Measurements from ENCODE around the gene HBQ1.
"Not testable (repeated sequence)": the region's sequence is repeated elsewhere in the genome, so short reads cannot be mapped to it uniquely, and the experiment has no call there.

HBQ1 gene

GRCh38 chr16:200388-200787, 20.1 kb downstream of the HBQ1 start:
- no peak for DNase-seq (ENCODE audit: extremely low read depth in 1 of 2, low read depth in 1 of 2)

- no peak for DNase-seq (ENCODE audit: extremely low read depth in 1 of 2, low read depth in 1 of 2)
Observed at GRCh38 chr16:203246-203645, 23.0 kb downstream of the HBQ1 start.

DNA sequence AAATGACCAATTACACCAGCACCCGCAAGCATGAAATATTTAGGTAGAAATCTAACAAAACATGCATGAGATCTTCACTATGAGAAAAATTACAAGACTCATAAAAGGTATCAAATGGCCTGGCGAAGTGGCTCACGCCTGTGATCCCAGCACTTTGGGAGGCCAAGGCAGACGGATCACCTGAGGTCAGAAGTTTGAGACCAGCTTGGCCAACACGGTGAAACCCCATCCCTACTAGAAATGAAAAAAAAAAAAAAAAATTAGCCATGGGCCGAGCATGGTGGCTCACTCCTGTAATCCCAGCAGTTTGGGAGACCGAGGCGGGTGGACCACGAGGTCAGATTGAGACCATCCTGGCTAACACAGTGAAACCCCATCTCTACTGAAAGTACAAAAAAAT, 23.8 kb downstream of the HBQ1 start:
- DNase-seq (ENCODE audit: extremely low read depth in 1 of 2, low read depth in 1 of 2): not testable (repeated sequence)

DNA sequence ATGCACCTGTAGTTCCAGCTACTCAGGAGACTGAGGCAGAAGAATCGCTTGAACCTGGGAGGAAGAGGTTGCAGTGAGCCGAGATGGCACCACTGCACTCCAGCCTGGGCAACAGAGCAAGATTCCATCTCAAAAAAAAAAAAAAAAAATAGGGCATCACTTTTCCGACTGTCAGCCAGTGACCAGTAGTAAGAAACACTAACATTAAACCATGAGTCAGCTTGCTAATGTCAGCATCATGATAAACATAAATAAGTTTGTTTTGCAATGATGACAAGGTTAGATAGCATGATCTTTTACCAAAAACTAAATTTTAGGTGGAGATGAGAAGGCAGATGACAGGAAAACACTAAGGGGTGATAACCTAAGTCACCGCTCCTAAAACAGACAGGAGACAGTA, 29.1 kb downstream of the HBQ1 start:
- DNase-seq (ENCODE audit: extremely low read depth in 1 of 2, low read depth in 1 of 2): not testable (repeated sequence)

- DNase-seq (ENCODE audit: extremely low read depth in 1 of 2, low read depth in 1 of 2): not testable (repeated sequence)
Observed at GRCh38 chr16:211631-212180, 31.4 kb downstream of the HBQ1 start.

DNA sequence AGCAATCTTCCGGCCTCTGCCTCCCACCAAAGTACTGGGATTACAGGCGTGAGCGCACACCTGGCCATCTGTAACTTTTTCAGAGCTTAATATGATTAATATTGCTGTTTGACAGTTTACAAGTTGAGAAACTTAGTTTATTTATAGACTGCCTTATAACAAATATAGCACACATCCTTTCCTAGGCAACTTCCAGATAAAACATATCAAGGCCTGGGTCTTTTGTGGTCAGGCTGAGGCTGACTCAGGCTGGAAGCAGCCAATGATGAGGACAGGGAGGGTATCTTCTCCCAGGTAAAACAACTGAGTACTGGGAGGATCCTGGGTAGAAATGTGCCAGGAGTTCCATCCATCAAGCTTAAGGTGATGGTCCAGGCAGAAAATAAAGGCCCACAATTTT, 32.7 kb downstream of the HBQ1 start:
- no peak for DNase-seq (ENCODE audit: extremely low read depth in 1 of 2, low read depth in 1 of 2)

DNA sequence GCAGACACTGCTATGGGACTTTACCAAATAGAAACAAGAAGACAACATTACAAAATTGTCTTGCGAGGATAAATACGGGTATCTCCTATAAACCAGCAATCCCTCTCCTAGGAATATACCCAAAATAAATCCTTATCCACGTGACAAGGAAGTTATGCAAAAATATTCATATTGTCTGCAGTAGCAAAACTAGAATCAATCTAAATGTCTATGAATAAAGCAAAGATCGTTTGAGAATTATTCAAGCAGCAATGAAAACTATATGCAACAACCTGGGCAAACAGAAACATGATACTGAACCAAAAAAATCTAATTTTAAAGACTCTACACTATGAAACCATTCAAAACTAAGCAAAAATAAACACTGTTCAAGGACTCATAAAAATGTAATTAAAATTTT, 39.8 kb downstream of the HBQ1 start:
- no peak for DNase-seq (ENCODE audit: extremely low read depth in 1 of 2, low read depth in 1 of 2)

DNA sequence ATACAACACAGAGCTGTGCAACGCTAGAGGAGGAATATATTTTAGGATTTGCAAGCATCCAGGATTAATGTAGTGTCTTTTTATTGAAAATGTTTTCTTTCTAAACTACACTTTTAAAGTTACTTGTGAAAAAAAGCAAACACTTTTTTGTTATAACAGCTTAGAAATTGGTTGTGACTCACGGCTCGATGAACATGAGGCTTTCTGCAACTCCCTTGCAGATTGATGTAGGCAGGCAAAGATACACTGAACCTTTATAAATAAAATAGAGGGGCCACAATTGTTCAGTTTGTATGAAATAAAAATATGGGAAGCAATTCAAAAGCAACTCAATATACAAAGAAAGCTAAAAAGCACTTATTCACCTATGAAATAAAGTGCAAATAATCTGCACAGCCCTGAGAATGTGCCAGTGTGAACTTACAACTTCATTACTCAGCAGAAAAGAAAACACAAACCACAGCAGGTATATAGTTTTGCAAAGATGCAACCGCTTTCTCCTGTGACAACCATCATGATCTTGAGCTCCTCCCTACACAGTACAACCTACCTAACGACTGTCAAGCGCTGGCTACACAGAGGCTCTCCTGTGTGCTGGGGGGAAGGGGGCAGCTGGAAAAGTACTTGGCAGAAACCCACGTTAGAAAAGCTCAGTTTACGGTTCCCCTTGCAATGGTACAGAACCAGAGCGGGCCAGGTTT, 48.0 kb downstream of the HBQ1 start:
- no peak for DNase-seq (ENCODE audit: extremely low read depth in 1 of 2, low read depth in 1 of 2)

GRCh38 chr16:228852-229730, 48.8 kb downstream of the HBQ1 start, which contains the start of gene LUC7L:
TSS of gene LUC7L (minus strand) at chr16:229449. CDS start at chr16:229339, 110 bp downstream.
- peak; percentile 59 to 75 for DNase-seq (ENCODE audit: extremely low read depth in 1 of 2, low read depth in 1 of 2)

- no peak for DNase-seq (ENCODE audit: extremely low read depth in 1 of 2, low read depth in 1 of 2)
Observed at GRCh38 chr16:229731-230281, 49.5 kb downstream of the HBQ1 start.

- not testable (repeated sequence) for DNase-seq (ENCODE audit: extremely low read depth in 1 of 2, low read depth in 1 of 2)
Observed at GRCh38 chr16:230351-230750, 50.1 kb downstream of the HBQ1 start.

Measured in activated CD8-positive, alpha-beta memory T cell treated with anti-CD3 and anti-CD28 coated beads for 1 hour (primary cell).